HG02623 (cell line): ENCODE measurements around the gene KDM7A.
"Not testable (repeated sequence)": the region's sequence is repeated elsewhere in the genome, so short reads cannot be mapped to it uniquely, and the experiment has no call there.

ENCODE experiments used
- ATAC-seq: cut with Tn5 transposase; IDR thresholded peaks from one replicate; pipeline ENCODE4 v1.9.1; 2021; ENCODE audit warnings: moderate library complexity; ENCODE audit not compliant: unreplicated experiment

The KDM7A gene

GRCh38 chr7:140162081-140162480, 14.7 kb downstream of the KDM7A start:
- not testable (repeated sequence) for ATAC-seq

GRCh38 chr7:140161047-140161446, 15.7 kb downstream of the KDM7A start:
- no peak for ATAC-seq

- no peak for ATAC-seq
Observed at GRCh38 chr7:140160308-140160707, 16.5 kb downstream of the KDM7A start.

DNA sequence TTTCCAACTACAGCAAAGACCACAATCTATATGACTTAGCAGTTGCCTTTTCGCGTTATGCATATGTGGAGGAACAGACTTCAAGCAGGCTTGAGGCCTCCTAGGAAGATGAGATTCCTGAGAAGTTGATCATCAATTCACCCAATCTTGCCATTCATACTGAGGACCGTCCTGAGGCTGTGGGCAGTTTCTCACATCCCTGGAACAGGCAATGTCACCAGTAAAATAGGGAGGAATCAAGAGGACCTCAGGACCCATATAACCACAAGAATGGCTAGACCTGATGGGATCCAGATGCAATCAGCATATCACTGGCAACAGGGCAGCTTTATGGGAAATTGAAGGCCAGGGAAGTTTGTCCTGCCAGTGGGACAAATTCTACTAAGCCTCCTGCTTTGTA, 17.3 kb downstream of the KDM7A start:
- no peak for ATAC-seq

GRCh38 chr7:140156460-140157080, 20.2 kb downstream of the KDM7A start:
- no peak for ATAC-seq

DNA sequence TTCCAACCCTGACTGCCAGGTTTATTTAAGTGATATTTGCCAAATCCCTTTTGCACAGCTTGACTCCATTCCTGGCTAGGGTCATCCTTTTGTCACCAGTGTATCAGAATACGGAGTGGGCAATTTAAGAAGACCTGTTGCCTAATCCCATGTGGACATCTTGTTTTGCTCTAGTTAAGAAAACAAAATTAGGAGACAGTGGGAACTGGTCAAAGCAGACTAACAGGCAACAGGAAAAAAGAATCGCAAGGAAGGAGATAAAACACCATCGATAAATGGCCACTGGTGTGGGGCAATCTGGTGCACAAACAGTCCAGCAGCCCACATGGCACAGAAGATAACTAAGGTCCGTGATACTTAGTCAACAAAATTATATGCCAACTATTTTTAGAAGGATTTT, 21.4 kb downstream of the KDM7A start:
- no peak for ATAC-seq

- ATAC-seq, result no peak
Observed at GRCh38 chr7:140153666-140154161, 23.1 kb downstream of the KDM7A start.

DNA sequence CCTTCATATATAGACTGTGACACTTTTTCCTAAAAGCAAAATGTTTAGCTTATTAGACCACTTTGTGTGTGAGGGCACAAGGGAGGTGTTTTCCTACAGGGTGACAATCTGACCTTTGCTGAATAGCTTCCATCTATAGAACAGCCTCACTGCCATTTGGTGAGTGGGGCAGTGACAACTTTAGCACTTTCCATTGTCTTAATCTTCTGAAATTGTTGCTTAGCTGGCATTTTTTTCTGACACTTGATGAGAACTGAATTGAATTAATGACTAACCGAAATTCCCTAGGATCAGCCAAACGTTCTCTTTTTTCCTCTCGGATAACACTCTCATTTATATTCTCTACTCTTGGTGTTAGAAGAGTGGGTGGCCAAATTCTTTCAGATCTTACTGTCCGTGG, 30.2 kb downstream of the KDM7A start:
- no peak for ATAC-seq

DNA sequence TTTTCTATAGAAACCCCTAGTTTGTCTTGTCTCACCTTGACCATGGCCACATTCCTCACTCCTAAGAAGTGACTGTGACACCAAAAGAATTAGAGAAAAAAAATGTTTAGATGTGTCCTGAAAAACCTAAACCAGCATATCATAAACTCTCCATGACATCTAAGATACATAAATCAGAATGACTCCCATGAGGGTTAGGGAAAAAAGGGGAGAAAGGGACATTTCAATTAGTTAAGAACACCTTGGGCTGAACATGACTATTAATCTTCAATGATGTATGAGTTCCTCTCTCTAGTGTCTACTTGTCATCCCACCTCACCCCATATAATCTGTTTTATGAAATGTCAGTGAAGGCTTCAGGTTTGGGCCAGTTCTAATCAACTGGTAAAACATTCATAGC, 31.1 kb downstream of the KDM7A start:
- no peak for ATAC-seq

DNA sequence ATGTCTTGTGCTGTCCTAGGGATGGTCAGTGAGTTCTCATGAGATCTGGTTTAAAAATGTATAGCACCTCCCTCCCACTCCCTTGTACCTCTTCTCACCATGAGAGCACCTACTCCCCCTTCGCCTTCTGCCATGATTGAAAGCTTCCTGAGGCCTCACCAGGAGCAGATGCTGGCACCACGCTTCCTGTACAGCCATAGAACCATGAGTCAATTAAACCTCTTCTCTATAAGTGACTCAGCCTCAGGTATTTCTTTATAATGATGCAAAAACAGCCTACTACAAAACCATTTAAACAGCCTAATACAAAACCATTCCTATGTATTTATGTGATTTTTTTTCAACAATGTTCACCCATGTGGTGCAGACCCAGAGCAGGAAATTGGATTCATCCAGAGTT, 32.0 kb downstream of the KDM7A start:
- ATAC-seq, result no peak

- no peak for ATAC-seq
Observed at GRCh38 chr7:140143997-140144396, 32.8 kb downstream of the KDM7A start.

- ATAC-seq, result no peak
Observed at GRCh38 chr7:140142031-140142430, 34.8 kb downstream of the KDM7A start.

DNA sequence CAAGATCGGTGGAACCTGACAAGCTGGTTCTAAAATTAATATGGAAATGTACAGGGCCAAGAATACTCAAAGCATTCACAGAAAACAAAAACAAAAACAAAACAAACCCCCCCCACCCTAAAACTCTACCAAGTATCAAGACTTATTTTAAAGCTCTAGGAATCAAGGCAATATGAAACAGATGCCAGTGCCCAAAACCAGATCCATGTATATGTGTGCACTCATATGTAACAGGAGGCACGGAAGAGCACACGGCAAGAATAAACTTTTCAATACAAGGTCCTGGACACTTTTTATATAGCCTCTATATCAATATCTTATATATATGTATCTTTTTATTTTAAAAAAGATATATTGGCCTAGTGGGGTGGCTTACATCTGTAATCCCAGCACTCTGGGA, 35.5 kb downstream of the KDM7A start:
- ATAC-seq, result no peak

DNA sequence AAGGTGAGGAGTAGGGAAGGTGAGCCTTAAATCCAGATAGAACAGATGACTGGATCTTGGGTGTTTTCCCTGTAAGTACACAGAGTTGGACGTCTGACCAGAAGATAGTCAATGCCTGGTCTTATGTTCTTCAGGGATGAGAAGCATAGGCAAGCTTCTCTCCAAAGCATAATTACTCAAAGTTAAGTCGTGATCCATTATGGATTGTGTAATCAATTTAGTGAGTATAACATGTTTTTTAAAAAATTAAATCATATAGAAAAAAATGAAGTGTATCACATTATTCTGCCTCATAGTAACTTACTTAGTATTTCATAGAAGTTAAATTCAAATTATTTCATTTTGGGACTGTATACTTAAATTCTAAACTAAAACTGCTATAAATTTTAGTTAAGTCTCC, 39.7 kb downstream of the KDM7A start:
- no peak for ATAC-seq

GRCh38 chr7:140136073-140136472, 40.7 kb downstream of the KDM7A start:
- ATAC-seq, result no peak

DNA sequence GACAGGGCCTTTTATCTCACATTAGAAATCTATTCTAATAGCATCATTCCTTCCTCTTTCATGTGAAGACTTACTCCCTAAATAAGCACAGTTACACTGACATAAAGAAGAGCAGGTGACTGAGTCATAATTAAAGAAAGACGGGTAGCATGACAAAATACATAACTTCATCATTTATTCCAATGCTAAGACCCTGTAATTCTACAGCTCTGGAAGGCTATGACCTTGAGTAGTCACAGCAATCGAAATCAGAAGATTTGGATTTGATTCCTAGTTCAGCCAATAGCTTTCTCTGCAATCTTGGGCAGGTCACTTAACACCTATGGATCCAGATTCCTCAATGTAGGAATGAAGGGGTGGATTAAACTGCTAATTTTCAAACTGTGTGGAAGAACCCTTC, 42.7 kb downstream of the KDM7A start:
- ATAC-seq, result no peak

- no peak for ATAC-seq
Observed at GRCh38 chr7:140127360-140128127, 49.2 kb downstream of the KDM7A start.

- ATAC-seq, result no peak
Observed at GRCh38 chr7:140126435-140127034, 50.2 kb downstream of the KDM7A start.

DNA sequence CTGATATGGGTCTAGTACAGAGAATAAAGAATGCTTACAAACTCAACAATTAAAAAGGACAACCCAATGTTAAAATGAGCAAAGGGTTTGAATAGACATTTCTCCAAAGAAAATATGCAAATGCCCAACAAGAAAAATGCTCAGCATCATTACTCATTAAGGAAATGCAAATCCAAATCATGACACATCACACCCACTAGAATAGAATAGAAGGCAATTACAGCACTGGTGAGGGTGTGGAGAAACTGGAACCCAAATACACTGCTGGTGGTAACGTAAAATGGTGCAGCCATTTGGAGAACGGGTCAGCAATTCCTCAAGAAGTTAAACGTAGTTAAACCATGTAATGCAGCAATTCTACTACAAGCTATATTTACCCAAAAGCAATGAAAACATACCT, 53.8 kb downstream of the KDM7A start:
- no peak for ATAC-seq

GRCh38 chr7:140121326-140121725, 55.5 kb downstream of the KDM7A start:
- no peak for ATAC-seq

DNA sequence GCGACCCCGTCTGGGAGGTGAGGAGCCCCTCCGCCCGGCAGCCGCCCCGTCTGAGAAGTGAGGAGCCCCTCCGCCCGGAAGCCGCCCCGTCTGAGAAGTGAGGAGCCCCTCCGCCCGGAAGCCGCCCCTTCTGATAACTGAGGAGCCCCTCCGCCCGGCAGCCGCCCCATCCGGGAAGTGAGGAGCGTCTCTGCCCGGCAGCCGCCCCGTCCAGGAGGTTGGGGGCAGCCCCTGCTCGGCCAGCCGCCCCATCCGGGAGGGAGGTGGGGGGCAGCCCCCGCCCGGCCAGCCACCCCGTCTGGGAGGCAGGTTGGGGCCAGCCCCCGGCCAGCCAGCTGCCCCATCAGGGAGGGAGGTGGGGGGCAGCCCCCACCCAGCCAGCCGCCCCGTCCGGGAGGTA, 62.0 kb downstream of the KDM7A start:
- not testable (repeated sequence) for ATAC-seq

- not testable (repeated sequence) for ATAC-seq
Observed at GRCh38 chr7:140108777-140109176, 68.0 kb downstream of the KDM7A start.
